Fibroblast of skin of left quadriceps (primary cell): Measurements from ENCODE around the gene FBXO42.
"Not testable (repeated sequence)": the region's sequence is repeated elsewhere in the genome, so short reads cannot be mapped to it uniquely, and the experiment has no call there.

Experiments used
- DNase-seq, 2 experiments: peaks; one replicate each; pipeline ENCODE4 v3.0.0-alpha.2; 2013; ENCODE audit warnings: low read depth in 2 of 2

FBXO42 gene

GRCh38 chr1:16372535-16373285 lies 20.4 kb upstream of the FBXO42 start:
- DNase-seq: peak in 1 of 2 experiments; percentile 26

DNA sequence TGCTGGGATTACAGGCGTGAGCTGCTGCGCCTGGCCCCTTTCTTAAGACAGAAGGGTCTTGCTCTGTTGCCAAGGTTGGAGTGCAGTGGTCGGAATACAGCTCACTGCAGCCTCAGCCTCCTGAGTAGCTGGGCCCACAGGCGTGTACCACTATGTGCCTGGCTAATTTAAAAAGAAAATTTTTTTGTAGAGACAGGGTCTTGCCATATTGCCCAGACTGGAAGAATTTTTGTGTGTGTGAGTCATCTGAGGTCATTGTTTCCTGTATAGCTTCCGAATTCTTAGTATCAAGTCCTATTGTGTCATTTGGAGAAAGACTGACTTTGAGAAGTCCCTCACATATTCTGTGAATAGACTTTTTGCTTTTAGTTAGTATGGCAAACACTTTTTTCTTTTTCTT lies 19.4 kb upstream of the FBXO42 start:
- DNase-seq: peak in 1 of 2 experiments; percentile 27

DNA sequence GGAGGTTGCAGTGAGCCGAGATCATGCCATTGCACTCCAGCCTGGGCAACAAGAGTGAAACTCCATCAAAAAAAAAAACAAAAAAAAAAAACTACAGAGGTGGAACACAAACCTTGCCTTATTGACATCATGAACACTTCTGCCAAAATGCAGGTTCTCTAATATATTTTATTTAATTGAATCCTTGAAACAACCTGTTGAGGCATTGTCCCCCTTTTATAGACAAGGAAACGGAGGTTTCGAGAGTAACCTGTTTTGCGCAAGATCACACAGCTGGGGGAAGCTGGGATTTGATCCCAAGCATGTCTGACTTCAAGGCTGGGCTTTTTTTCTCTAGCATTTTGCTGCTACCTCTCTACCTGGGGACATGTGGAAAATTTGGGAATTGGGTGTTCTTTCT lies 17.5 kb upstream of the FBXO42 start:
- no peak for DNase-seq

DNA sequence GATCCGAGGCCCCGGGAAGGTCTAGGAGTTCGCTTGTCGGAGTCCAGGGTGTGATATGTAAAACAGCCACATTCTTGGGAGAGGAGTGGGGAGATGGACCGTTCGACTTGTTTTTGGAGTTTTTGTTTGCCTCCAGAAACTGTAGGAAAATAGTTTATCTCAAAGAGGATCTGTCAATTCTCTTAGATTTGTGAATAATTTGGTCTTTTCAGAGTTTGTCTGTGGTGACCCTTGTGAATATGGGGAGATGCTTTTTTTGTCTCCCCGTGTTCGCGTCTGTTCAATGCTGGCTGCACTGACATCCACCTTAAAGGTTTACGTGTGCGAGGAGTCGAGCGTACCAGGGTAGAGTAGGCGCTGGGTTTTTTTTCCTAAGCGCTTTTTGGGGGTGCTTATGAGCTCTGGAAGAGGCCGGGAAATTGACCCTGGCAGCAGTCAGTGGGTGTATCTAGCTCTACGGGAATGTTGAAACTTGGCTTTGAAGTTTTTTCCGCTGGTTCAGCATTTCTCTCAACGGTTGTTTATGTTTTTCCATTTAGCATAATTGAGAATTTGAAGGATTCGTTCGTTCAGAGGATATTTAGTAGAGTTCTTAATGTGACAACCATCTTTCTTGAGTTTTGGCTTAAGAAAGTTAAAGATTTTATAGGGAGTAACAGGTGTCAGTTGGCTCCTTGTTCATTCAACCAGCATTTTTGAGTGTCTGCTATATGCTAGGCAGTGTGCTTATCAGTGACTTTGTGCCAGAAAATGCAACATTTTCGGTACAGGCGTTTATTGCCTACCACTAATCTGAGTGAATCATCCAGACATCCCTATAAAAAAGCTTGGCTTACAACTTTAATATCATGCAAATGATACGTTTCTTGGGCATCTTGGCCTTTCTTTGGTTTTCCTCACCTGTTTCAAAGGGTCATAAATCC lies 15.9 kb upstream of the FBXO42 start:
- DNase-seq: no peak

DNA sequence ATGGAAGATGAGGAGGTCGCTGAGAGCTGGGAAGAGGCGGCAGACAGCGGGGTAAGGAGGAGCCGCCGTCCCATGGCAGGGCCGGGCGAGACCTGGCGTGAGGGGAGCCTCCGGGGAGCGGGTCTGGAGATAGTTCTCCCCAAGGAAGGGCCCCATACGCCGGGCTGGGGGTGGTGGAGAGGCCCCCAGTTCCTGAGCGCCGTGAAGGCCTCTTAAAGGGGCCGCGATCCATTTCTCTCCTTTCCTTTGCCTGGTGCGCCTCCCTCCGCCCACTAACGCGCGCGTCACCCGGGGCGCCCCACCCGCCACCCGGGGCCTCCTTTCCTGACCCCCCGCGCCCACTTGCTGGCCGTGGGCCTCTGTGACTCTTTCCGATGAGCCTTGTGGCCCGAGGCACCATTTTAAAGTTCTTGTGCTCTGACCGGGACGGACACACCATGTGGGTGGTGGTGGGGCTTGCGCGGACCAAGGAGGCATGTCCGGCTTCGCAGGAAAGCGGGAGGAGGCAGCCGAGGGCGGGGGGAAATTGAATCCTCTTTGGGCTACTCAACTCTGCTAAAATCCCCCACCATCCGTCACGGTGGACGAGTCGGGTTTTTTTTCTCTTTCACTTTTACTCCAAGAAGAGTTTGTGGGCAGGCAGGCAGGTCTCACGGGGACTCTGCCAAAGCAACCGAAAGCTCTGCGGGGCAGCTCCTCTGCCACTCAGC lies 15.1 kb upstream of the FBXO42 start:
- DNase-seq: peak; percentile 35 to 62

- DNase-seq: peak; percentile 99
Observed at GRCh38 chr1:16366722-16367257, 14.5 kb upstream of the FBXO42 start, which contains the start of gene SZRD1. TSS of gene SZRD1 (plus strand) at chr1:16367242. CDS start at chr1:16367258, 16 bp downstream.

DNA sequence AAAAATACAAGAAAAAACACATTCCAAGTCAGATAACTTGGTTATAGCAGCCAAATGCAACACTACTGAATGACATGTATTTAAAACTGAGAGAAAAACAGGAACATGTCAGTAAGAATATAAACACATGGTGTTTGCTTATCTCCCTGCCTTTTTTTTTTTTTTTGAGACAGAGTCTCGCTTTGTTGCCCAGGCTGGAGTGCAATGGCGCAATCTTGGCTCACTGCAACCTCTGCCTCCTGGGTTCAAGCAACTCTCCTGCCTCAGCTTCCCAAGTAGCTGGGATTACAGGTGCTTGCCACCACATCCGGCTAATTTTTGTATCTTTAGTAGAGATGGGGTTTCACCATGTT lies 12.8 kb upstream of the FBXO42 start:
- not testable (repeated sequence) for DNase-seq

DNA sequence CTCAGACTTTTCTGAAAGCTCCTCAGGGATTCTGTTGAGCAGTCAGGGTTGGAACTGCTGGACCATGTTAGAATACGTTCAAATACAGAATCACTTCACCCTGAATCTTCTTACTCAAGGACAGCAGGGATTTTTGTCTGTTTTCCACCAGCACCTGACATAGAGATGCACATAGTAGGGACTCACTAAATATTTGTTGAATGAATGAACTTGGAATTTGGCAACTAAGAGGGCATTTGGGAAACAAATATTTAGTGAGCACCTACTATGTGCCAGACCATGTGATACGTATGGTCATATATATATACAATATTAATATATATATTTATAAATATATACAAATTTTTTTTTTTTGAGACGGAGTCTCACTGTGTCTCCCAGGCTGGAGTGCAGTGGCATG lies 4.6 kb upstream of the FBXO42 start:
- no peak for DNase-seq

DNA sequence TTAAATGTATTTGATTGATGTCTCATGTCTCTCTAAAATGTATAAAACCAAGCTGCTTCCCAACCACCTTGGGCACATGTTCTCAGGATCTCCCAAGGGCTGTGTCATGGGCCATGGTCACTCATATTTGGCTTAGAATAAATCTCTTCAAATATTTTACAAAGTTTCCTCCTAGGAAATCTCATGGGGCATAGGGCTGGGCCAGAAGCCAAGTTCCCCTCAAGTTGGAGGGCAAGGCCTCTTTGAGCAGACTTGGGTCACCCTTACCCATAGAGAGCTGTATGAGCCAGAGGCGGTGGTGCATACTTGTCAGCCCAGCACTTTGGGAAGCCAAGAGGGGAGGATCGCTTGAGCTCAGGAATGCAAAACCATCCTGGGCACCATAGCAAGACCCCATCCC lies 2.3 kb upstream of the FBXO42 start:
- DNase-seq: no peak

- no peak for DNase-seq
Observed at GRCh38 chr1:16352842-16353535, 709 bp upstream of the FBXO42 start.

DNA sequence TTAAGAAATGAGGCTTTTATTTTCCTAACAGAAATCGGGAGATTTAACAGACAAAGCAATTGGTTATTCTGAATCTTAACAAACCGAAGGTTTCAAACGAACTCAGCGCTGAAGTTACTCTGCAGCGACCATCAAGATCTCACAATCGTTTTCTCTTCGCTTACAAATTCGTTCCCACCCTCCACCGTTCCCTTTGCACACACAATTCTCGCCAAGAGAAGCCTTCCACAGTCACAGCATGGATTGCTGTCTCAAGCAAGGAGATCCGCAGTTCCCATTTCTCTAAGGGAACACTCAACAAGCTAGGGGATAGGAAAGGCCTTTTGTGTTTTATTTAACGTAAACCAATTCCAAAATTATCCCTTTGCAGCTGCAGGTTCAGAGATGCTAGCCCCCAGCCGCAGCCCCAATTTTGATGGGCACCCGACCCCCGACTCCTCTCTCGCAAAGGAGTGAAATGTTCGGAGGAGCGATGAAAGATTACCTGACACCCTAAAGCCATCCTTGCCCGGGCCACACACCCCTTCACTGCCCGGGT lies 755 bp downstream of the FBXO42 start:
- DNase-seq: no peak

- DNase-seq: no peak
Observed at GRCh38 chr1:16349847-16350406, 2.4 kb downstream of the FBXO42 start.

DNA sequence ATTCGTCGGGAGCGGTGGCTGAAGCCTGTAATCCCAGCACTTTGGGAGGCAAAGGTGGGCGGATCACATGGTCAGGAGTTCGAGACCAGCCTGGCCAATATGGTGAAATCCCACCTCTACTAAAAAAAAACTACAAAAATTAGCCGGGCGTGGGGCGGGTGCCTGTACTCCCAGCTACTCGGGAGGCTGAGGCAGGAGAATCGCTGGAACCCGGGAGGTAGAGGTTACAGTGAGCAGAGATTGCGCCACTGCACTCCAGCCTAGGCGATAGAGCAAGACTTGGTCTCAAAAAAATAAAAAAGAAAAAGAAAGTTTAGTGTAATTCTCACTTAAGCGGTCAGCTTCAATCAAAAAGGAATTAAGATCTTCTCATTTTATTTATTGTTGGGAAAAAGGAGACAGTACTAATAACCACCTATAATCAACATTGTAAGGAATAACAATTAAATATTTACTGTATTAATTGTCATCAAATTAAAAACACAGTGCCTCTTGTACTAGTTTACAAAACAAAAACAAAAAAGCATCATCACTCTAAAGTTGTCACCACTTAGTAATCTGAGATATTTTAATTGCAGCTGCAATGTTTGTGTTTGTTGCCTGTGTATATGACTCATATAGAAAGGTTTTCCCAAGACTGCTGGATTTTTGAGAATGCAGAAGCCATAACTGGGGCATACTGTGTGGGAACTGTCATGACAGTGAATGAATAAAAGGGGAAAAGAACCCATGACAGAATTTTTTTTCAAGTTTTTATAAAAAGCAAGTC lies 3.7 kb downstream of the FBXO42 start:
- DNase-seq: peak in 1 of 2 experiments; percentile 52

- DNase-seq: not testable (repeated sequence)
Observed at GRCh38 chr1:16343276-16343675, 9.0 kb downstream of the FBXO42 start.

GRCh38 chr1:16342331-16343062 lies 9.8 kb downstream of the FBXO42 start:
- DNase-seq: no peak

- DNase-seq: no peak
Observed at GRCh38 chr1:16340673-16341072, 11.6 kb downstream of the FBXO42 start.

DNA sequence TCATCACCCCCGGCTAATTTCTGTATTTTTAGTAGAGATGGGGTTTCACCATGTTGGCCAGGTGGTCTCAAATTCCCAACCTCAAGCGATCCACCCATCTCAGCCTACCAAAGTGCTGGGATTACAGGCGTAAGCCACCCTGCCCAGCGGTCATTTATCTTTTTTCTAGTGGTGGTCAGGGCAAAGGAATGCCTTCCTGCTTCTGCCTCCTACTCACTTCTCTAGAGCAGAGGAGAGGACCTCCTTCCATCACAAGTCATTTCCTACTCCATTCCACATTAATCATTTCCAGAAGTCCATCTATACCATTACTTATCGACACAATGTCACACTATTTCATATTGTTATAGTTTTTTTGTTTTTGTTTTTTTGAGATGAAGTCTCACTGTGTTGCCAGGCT lies 13.3 kb downstream of the FBXO42 start:
- DNase-seq: no peak

GRCh38 chr1:16334655-16335340 lies 17.5 kb downstream of the FBXO42 start:
- DNase-seq: no peak
